HEK293T (cell line): ENCODE results near the gene PSKH1.
"Not testable (repeated sequence)": the region's sequence is repeated elsewhere in the genome, so short reads cannot be mapped to it uniquely, and the experiment has no call there.

Experiments used
- CTCF ChIA-PET: fragments of 350-600 bp; formaldehyde crosslinking; extraction: SDS; loops from one replicate; lab custom pipeline; 2021; ENCODE audit warnings: antibody characterized with exemption, inconsistent platforms; lab: Yijun Ruan, JAX
- POLR2A ChIA-PET: fragments of 350-600 bp; formaldehyde crosslinking; extraction: SDS; loops from one replicate; lab custom pipeline; 2020; ENCODE audit warnings: antibody characterized with exemption, inconsistent platforms; lab: Yijun Ruan, JAX
- DNase-seq: peaks from one replicate; pipeline ENCODE4 v3.0.0; 2012; ENCODE audit warnings: mixed read lengths; ENCODE audit errors: extremely low spot score
- ARNT ChIP-seq: fragments of 450-650 bp; IDR thresholded peaks from 2 replicates; pipeline ENCODE4 v1.6.1; 2017; ENCODE audit warnings: mild to moderate bottlenecking
- BHLHE40 ChIP-seq: fragments of 450-650 bp; IDR thresholded peaks from 2 replicates; pipeline ENCODE4 v1.6.1; 2016; ENCODE audit warnings: mild to moderate bottlenecking, moderate library complexity, borderline replicate concordance
- CTBP1 ChIP-seq: fragments of 450-650 bp; IDR thresholded peaks from 2 replicates; pipeline ENCODE4 v1.6.1; 2016; ENCODE audit warnings: borderline replicate concordance
- ELF4 ChIP-seq: fragments of 450-650 bp; IDR thresholded peaks from 2 replicates; pipeline ENCODE4 v1.6.1; 2017; ENCODE audit warnings: antibody characterized with exemption
- FOXA1 ChIP-seq: fragments of 450-650 bp; IDR thresholded peaks from 2 replicates; pipeline ENCODE4 v1.6.1; 2016; ENCODE audit warnings: mild to moderate bottlenecking
- FOXK2 ChIP-seq: fragments of 450-650 bp; IDR thresholded peaks from 2 replicates; pipeline ENCODE4 v1.6.1; 2016; ENCODE audit warnings: mild to moderate bottlenecking
- FOXM1 ChIP-seq: fragments of 450-650 bp; IDR thresholded peaks from 2 replicates; pipeline ENCODE4 v1.6.1; 2017; ENCODE audit warnings: mild to moderate bottlenecking, borderline replicate concordance
- HDGF ChIP-seq: fragments of 450-650 bp; IDR thresholded peaks from 2 replicates; pipeline ENCODE4 v1.6.1; 2017; ENCODE audit warnings: antibody characterized with exemption, borderline replicate concordance
- L3MBTL2 ChIP-seq: fragments of 450-650 bp; conservative IDR thresholded peaks from 2 replicates; pipeline ENCODE4 v1.6.1; 2016; ENCODE audit warnings: mild to moderate bottlenecking
- LEF1 ChIP-seq: fragments of 450-650 bp; IDR thresholded peaks from 2 replicates; pipeline ENCODE4 v1.6.1; 2017; ENCODE audit warnings: mild to moderate bottlenecking, borderline replicate concordance
- NFRKB ChIP-seq: fragments of 450-650 bp; IDR thresholded peaks from 2 replicates; pipeline ENCODE4 v1.6.1; 2016; ENCODE audit warnings: mild to moderate bottlenecking, moderate library complexity
- SP1 ChIP-seq: fragments of 450-650 bp; IDR thresholded peaks from 2 replicates; pipeline ENCODE4 v1.6.1; 2017
- SUZ12 ChIP-seq: fragments of 450-650 bp; IDR thresholded peaks from 2 replicates; pipeline ENCODE4 v1.6.1; 2016; ENCODE audit warnings: mild to moderate bottlenecking
- TARDBP ChIP-seq: fragments of 450-650 bp; IDR thresholded peaks from 2 replicates; pipeline ENCODE4 v1.6.1; 2016
- ZNF384 ChIP-seq: fragments of 450-650 bp; IDR thresholded peaks from 2 replicates; pipeline ENCODE4 v1.6.1; 2016
- TF ChIP-seq, protein P1 (sequence below): fragments of 450-650 bp; IDR thresholded peaks from 2 replicates; pipeline ENCODE4 v1.6.1; 2016

Gene PSKH1

DNA sequence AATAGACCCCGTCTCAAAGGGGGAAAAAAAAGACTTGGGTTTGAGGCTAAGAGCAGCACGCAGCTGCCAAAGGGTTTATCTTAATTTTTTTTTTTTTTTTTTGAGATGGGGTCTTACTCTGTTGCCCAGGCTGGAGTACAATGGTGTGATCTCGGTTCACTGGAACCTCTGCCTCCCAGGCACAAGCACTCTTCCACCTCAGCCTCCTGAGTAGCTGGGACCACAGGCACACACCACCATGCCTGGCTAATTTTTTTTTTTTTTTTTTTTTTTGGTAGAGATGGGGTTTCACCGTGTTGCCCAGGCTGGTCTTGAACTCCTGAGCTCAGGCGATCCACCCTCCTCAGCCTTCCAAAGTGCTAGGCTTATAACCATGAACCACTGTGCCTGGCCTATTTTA lies 44.7 kb downstream of the PSKH1 start:
- DNase-seq, POLR2A ChIA-PET: not testable (repeated sequence)
- peak; percentile 54 for TF ChIP-seq ZNF384
- CTCF ChIA-PET = interaction anchor here (0.7 to 1.0 kb wide), 2 partner anchors 54 to 1018 kb away, joined by 3 to 5 read pairs; no protein-coding TSS in a partner anchor

DNA sequence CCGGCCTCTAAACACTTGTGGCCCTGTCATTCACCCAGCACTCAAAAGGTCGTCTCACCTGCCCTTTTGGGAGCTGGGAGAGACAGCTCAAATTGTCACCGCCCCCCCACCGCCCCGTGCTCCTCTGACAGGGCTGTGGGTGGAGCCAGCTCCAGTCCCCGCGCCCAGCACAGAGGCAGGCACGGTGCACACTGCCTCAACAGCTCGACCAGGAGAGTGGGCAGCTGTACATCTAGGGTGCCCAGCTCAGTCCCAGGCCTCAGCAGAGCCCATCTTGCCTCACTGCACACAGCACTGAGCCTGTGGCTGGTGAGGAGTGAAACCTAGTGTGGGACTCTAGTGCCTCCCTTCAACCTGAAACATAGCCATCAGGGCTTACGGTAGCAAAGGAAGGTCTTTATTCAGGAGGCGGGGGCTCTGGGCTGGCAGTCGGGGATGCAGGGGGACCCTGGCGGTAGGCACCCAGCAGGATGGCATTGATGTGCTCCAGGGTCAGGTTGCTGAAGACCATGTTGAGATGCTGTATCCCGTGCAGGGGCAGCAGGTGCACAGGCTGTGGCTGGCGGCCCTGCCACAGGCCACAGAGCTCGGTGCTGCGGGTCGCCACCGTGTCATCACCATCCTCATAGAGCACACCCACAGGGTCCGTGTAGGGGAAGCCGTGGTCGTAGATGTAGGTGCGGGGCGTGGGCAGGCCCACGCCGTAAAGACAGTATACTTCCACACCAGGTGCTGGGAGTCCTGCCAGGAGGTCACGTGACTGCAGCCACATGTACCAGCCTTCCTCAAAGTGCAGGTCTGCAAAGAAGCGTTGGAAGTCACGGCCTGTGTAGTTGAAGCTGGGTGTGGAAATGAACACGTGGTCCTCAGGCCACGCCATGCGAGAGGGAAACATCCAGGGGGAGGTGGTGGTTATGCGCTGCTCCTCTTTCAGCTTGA lies 46.7 kb downstream of the PSKH1 start:
- ChIA-PET POLR2A (interaction anchor here (1.0 kb wide), 1 partner anchor 49 kb away, joined by 3 read pairs; no protein-coding TSS in a partner anchor), CTCF (interaction anchor here (0.6 kb wide), 1 partner anchor 36 kb away, joined by 4 read pairs; no protein-coding TSS in a partner anchor)
- no peak for DNase-seq
- no peak for TF ChIP-seq BHLHE40
- TF ChIP-seq ZNF384 = no peak
- TF ChIP-seq TARDBP = no peak
- TF ChIP-seq ARNT = no peak
- TF ChIP-seq, protein P1, sequence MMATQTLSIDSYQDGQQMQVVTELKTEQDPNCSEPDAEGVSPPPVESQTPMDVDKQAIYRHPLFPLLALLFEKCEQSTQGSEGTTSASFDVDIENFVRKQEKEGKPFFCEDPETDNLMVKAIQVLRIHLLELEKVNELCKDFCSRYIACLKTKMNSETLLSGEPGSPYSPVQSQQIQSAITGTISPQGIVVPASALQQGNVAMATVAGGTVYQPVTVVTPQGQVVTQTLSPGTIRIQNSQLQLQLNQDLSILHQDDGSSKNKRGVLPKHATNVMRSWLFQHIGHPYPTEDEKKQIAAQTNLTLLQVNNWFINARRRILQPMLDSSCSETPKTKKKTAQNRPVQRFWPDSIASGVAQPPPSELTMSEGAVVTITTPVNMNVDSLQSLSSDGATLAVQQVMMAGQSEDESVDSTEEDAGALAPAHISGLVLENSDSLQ = no peak
- no peak for TF ChIP-seq SUZ12

- no peak for TF ChIP-seq CTBP1
- TF ChIP-seq, protein P1 = no peak
- TF ChIP-seq FOXM1 = no peak
- TF ChIP-seq LEF1 = no peak
- TF ChIP-seq BHLHE40 = no peak
- CTCF ChIA-PET = interaction anchor here (1.1 kb wide), 1 partner anchor 57 kb away, joined by 5 read pairs; no protein-coding TSS in a partner anchor
Observed at GRCh38 chr16:67940446-67941089, 47.5 kb downstream of the PSKH1 start.

DNA sequence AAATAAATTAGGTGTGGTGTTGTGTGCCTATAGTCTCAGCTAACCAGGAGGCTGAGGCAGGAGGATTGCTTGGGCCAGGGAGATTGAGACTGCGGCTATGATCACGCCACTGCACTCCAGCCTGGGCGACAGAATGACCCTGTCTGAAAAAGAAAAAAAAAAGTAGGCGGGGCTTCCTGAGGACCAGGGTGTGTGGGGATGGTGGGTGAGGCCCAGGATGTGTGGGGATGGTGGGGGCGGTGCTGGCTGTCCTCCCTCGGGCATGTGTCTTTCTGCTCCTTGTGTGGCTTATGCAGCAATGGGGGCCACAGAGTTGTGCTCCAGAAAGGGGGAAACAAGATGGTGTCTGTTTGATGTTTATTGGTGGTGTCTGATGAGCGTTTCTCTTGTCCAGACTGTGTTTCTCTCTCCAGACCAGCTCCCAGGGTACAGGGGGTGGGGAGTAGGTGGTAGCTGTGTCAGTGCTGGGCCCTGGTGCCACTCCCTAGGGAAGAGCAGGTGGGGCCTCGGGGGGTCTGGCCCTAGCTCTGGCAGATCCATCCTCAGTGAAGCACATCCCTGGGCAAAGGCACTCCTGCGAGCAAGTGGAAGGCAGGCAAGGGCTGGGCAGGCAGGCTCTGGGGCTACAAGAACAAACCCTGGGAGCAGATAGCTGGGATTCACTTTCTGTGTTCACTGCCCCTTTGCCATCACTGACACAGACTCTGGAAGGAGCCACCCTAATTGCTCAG lies 48.6 kb downstream of the PSKH1 start:
- TF ChIP-seq SP1 = no peak
- TF ChIP-seq, protein P1 = no peak
- TF ChIP-seq LEF1 = no peak
- no peak for TF ChIP-seq L3MBTL2
- no peak for TF ChIP-seq BHLHE40
- no peak for TF ChIP-seq FOXM1
- TF ChIP-seq TARDBP = no peak
- no peak for TF ChIP-seq CTBP1
- no peak for TF ChIP-seq FOXK2
- no peak for TF ChIP-seq SUZ12
- TF ChIP-seq HDGF = no peak
- no peak for TF ChIP-seq FOXA1
- no peak for TF ChIP-seq ARNT
- no peak for TF ChIP-seq NFRKB
- no peak for TF ChIP-seq ZNF384
- no peak for TF ChIP-seq ELF4
- CTCF ChIA-PET = interaction anchor here (0.6 to 1.1 kb wide), 4 partner anchors 9 to 125 kb away, joined by 3 to 5 read pairs (median 4); no protein-coding TSS in a partner anchor
- DNase-seq = no peak

More at GRCh38 chr16:67940446-67941089, 47.5 kb downstream of the PSKH1 start:
- DNase-seq = no peak
- POLR2A ChIA-PET = interaction anchor here (1.0 to 1.2 kb wide), 2 partner anchors 34 to 50 kb away, joined by 3 to 4 read pairs; no protein-coding TSS in a partner anchor

DNA sequence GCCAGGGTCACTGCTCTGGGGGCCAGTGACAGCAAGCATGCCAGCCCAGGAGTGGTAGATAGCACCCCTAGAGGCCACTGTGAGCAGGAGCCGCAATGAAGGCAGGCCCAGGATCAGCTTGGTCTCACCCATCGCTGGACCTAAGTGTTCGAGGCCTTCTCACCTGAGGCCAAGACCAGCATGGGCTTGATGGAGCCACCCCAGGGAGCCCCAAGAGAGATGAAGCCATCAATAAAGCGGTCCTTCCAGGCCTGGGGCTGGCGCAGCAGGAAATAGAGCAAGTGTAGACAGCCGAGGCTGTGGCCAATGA lies 49.1 kb downstream of the PSKH1 start:
- POLR2A ChIA-PET = interaction anchor here (1.4 kb wide), 1 partner anchor 19 kb away, joined by 3 read pairs; no protein-coding TSS in a partner anchor
- TF ChIP-seq, protein P1 = no peak
- TF ChIP-seq ZNF384 (no peak), FOXM1 (no peak)
- peak; percentile 69 for DNase-seq
- CTCF ChIA-PET = interaction anchor here (0.7 to 1.0 kb wide), 2 partner anchors 9 to 126 kb away, joined by 4 read pairs; no protein-coding TSS in a partner anchor

More for the DNA sequence above, 48.6 kb downstream of the PSKH1 start:
- POLR2A ChIA-PET = interaction anchor here (1.2 to 1.4 kb wide), 2 partner anchors 19 to 33 kb away, joined by 3 to 4 read pairs; no protein-coding TSS in a partner anchor
